Smooth muscle cell of bladder (primary cell): ENCODE measurements around the gene PLPPR1. TPM values are rescaled to one million over a fixed set of nuclear protein-coding genes. Genes with fewer than 3 reads are reported as not detected.

ENCODE experiments used
- total RNA-seq: library from RNA; depleted of rRNA; stranded (reverse); fragments of >200 nt; gene quantifications from 2 replicates; pipeline ENCODE4 v1.2.3, GENCODE V29; 2014

The PLPPR1 gene
- not detected in 2 replicates for total RNA-seq

GRCh38 chr9:101028346-101029314, at the start of gene PLPPR1:
TSS of gene PLPPR1 (plus strand) at chr9:101028727.

